ENCODE measurements around the gene MEPCE. TPM values are rescaled to one million over a fixed set of nuclear protein-coding genes. Genes with fewer than 3 reads are reported as not detected.

MEPCE gene
- total RNA-seq, 6 experiments from 2014 or later: 38.7 to 42.9 (median 41.2) TPM

DNA sequence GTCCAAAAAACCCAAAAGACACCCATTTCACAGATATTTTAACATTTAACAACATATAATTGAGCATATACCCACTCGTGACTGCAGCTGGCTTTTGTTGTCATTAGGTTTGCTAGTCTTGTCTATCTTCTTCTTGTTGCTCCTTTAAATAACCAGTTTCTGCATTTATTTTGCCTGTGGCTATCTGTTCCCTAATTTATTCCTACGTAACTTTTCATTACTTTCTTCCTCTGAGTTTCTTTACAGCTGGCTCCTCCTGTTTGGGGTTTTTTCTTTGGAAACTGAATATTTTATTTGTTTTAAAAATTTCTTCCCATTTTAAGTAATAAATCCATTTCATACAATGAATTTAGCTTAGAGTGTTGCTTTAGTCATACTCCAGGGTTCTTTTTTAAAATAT is 41.9 kb upstream of the MEPCE start:
- Mint-ChIP-seq H3K36me3 (ENCODE audit: low read depth) (no peaks in the 10 kb centered on the region), H3K27ac (no peak overlapping the region), H3K27me3 (ENCODE audit: insufficient read depth) (peaks cover 25% of the 10 kb centered on the region), H3K4me1 (ENCODE audit: low read depth) (peaks cover 20% of the 10 kb centered on the region), H3K9me3 (no peaks in the 10 kb centered on the region), H3K4me3 (no peak overlapping the region)
- DNase-seq: no peak
- no peak for TF ChIP-seq CTCF (IDR thresholded peaks at IDR 0.05)

DNA sequence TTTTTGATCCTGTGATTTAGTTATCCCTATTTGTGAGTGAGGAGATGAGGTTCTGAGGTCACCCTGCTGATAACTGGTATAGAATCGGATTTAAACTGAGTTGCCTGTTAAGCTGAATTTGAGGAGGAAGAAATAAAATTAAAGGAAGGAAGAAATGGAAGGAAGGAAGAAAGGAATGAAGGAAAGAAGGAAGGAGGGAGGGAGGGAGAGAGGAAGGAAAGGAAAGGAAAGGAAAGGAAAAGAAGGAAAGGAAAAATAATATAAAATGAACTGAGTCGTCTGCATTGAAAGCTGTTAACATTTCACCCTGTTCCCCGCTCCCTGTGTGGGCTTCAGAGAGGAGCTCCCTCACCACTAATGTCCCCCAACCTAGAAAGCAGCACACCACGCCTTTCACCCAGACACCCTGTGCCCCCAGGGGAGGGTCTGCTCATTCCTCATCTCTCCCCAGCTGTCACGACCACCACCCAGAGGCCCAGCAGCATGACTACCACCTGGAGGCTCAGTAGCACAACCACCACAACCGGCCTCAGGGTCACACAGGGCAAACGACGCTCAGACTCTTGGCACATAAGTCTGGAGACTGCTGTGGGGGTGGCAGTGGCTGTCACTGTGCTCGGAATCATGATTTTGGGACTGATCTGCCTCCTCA is 40.1 kb upstream of the MEPCE start:
- Mint-ChIP-seq H3K27ac (no peak overlapping the region), H3K27me3 (ENCODE audit: insufficient read depth) (peaks cover 26% of the 10 kb centered on the region), H3K4me3 (no peak overlapping the region), H3K9me3 (no peaks in the 10 kb centered on the region), H3K4me1 (ENCODE audit: low read depth) (peaks cover 11% of the 10 kb centered on the region), H3K36me3 (ENCODE audit: low read depth) (no peaks in the 10 kb centered on the region)
- DNase-seq: no peak
- no peak for TF ChIP-seq CTCF (IDR thresholded peaks at IDR 0.05)

DNA sequence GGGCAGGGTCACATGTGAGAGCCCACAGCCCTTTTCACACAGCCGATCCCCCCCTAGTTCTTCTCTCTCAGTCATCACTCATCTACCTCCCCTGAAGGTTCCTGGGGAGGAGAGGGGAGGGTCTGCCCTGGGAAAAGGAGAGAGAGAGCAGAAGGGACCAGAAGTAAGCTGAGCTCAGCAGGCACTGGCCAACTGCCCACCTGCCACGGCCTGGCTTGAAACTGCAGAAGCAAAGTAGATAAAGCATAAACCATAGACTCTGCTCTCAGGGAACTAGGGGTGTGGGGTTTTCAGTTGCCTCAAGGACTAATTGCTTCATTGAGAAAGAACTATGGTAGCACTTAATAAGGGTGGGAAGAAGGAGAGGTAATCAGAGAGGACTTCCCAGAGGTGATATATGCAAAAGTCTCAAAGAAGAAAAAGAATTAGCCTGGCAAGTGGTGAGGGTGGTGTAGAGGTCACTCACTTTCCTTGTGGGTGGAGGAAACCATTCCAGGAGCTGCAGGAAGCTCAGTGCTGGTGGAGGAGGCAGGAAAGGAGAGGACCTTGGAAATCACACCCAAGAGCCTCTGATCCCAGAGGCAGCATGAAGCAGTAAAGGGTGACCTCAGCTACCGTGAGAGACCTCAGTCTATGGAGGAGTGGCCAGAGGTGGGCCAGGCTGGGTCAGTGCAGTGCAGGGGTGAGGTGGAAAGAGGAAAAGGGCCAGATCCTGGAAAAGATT is 39.2 kb upstream of the MEPCE start:
- H3K27me3 Mint-ChIP-seq (ENCODE audit: insufficient read depth): peaks cover 26% of the 10 kb centered on the region
- H3K4me1 Mint-ChIP-seq (ENCODE audit: low read depth): peaks cover 6% of the 10 kb centered on the region; the same call in 1 of the 2 replicates
- H3K27ac Mint-ChIP-seq: no peak overlapping the region

GRCh38 chr7:100393233-100393905 is 36.3 kb upstream of the MEPCE start:
- H3K4me1 Mint-ChIP-seq (ENCODE audit: low read depth): peaks cover 6% of the 10 kb centered on the region; the same call in 1 of the 2 replicates
- H3K27me3 Mint-ChIP-seq (ENCODE audit: insufficient read depth): peaks cover 25% of the 10 kb centered on the region
- no peaks in the 10 kb centered on the region for H3K36me3 Mint-ChIP-seq (ENCODE audit: low read depth)
- no peak for TF ChIP-seq CTCF (IDR thresholded peaks at IDR 0.05)
- no peaks in the 10 kb centered on the region for H3K9me3 Mint-ChIP-seq
- no peak for DNase-seq
- no peak overlapping the region for H3K4me3 Mint-ChIP-seq
- H3K27ac Mint-ChIP-seq: no peak overlapping the region

More for the DNA sequence above, 39.2 kb upstream of the MEPCE start:
- no peaks in the 10 kb centered on the region for H3K36me3 Mint-ChIP-seq (ENCODE audit: low read depth)
- no peak overlapping the region for H3K4me3 Mint-ChIP-seq
- H3K9me3 Mint-ChIP-seq: no peaks in the 10 kb centered on the region
- DNase-seq: no peak
- no peak for TF ChIP-seq CTCF (IDR thresholded peaks at IDR 0.05)

DNA sequence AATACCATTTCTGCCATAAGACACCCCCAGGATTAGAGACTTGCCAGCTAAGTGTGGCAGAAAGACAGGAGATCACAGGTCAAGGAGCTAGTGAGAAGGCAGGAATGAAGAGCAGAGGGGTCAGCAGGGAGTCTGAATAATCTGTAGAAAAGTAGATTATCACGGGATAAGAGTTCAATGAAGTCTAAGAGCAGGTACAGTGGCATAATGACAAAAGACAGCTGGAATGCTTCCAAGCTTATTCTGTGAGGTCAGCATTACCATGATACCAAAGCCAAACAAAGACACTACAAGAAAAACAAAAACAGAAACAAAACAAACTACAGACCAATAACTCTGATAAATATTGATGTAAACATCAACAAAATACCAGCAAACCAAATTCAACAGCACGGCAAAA is 35.6 kb upstream of the MEPCE start:
- Mint-ChIP-seq H3K27ac (no peak overlapping the region), H3K4me1 (ENCODE audit: low read depth) (peaks cover 6% of the 10 kb centered on the region; the same call in 1 of the 2 replicates), H3K4me3 (no peak overlapping the region), H3K9me3 (no peaks in the 10 kb centered on the region), H3K36me3 (ENCODE audit: low read depth) (no peaks in the 10 kb centered on the region), H3K27me3 (ENCODE audit: insufficient read depth) (peaks cover 27% of the 10 kb centered on the region)
- no peak for DNase-seq
- no peak for TF ChIP-seq CTCF (IDR thresholded peaks at IDR 0.05)
